K562 (cell line): ENCODE results near the gene PNPO. TPM values are rescaled to one million over a fixed set of nuclear protein-coding genes. Genes with fewer than 3 reads are reported as not detected.

Experiments
- BCL6 ChIP-seq: fragments of 250-450 bp; sonication (Bioruptor Pico); IDR thresholded peaks from 2 replicates; pipeline ENCODE4 v1.4.0; 2020
- DIDO1 ChIP-seq: fragments of 450-650 bp; IDR thresholded peaks from 2 replicates; pipeline ENCODE4 v1.6.1; 2016; ENCODE audit warnings: low read depth, missing biosample characterization, missing genetic modification characterization
- DNMT1 ChIP-seq: fragments of 450-650 bp; IDR thresholded peaks from 2 replicates; pipeline ENCODE4 v1.6.1; 2016; ENCODE audit warnings: antibody characterized with exemption, mild to moderate bottlenecking
- ILK ChIP-seq: fragments of 450-650 bp; IDR thresholded peaks from 2 replicates; pipeline ENCODE4 v1.6.1; 2016; ENCODE audit warnings: missing genetic modification characterization, low read depth, mild to moderate bottlenecking, missing compliant biosample characterization, moderate library complexity, borderline replicate concordance
- MAFK ChIP-seq: IDR thresholded peaks from 2 replicates; pipeline ENCODE4 v1.6.1; 2011; ENCODE audit warnings: low read length, improper control_type of control experiment
- MXD1 ChIP-seq: fragments of 250-450 bp; sonication (Bioruptor Pico); IDR thresholded peaks from 2 replicates; pipeline ENCODE4 v1.8.0; 2021; ENCODE audit warnings: borderline replicate concordance, mild to moderate bottlenecking, moderate library complexity; ENCODE audit not compliant: poor library complexity, severe bottlenecking
- NFIC ChIP-seq: fragments of 450-650 bp; IDR thresholded peaks from 2 replicates; pipeline ENCODE4 v1.6.1; 2017; ENCODE audit warnings: mild to moderate bottlenecking, inconsistent platforms
- PTRF ChIP-seq: fragments of 450-650 bp; IDR thresholded peaks from 2 replicates; pipeline ENCODE4 v1.6.1; 2016; ENCODE audit warnings: mild to moderate bottlenecking, missing genetic modification characterization, missing compliant biosample characterization
- SMARCA5 ChIP-seq: fragments of 450-650 bp; IDR thresholded peaks from 2 replicates; pipeline ENCODE4 v1.6.1; 2016
- SRSF7 ChIP-seq: fragments of 200-400 bp; formaldehyde crosslinking; optimal IDR thresholded peaks from 2 replicates; pipeline ENCODE3; 2017; ENCODE audit warnings: mild to moderate bottlenecking, low read depth, low read length
- TOE1 ChIP-seq, 2 experiments: fragments of 450-650 bp in 1 of 2; sonication (generic) in 1 of 2; formaldehyde crosslinking in 1 of 2; IDR thresholded peaks; 2 replicates each; pipeline versions ENCODE4 v1.7.1 to v1.8.0; 2016 to 2022; ENCODE audit warnings: borderline replicate concordance in 2 of 2, mild to moderate bottlenecking in 2 of 2, antibody characterized with exemption in 1 of 2, inconsistent platforms in 1 of 2, low read depth in 1 of 2, missing genetic modification reagents in 1 of 2, moderate library complexity in 1 of 2
- TSC22D4 ChIP-seq: fragments of 450-650 bp; IDR thresholded peaks from 2 replicates; pipeline ENCODE4 v1.6.1; 2016; ENCODE audit warnings: missing genetic modification characterization, missing biosample characterization, control low read depth
- USF1 ChIP-seq: sonication (generic); formaldehyde crosslinking; IDR thresholded peaks from 2 replicates; pipeline ENCODE4 v1.9.0; 2022; ENCODE audit warnings: mild to moderate bottlenecking, missing genetic modification reagents
- USF2 ChIP-seq: sonication (generic); formaldehyde crosslinking; IDR thresholded peaks from 2 replicates; pipeline ENCODE4 v1.5.0; 2020; ENCODE audit warnings: missing genetic modification reagents
- ZBTB8A ChIP-seq: fragments of 450-650 bp; IDR thresholded peaks from 2 replicates; pipeline ENCODE4 v1.6.1; 2018; ENCODE audit warnings: mild to moderate bottlenecking, moderate library complexity; ENCODE audit not compliant: partially characterized antibody
- ZNF511 ChIP-seq: sonication (generic); formaldehyde crosslinking; IDR thresholded peaks from 2 replicates; pipeline ENCODE4 v1.8.0; 2022; ENCODE audit warnings: mild to moderate bottlenecking, missing genetic modification reagents
- ZNF518B ChIP-seq: fragments of 250-450 bp; sonication (Bioruptor Pico); IDR thresholded peaks from 2 replicates; pipeline ENCODE4 v1.5.0; 2021; ENCODE audit warnings: mild to moderate bottlenecking, moderate library complexity
- polyA plus RNA-seq, 8 experiments: library from polyadenylated mRNA; depleted of rRNA in 4 of 8; stranded (reverse) in 5 of 8; unstranded in 3 of 8; fragments of >200 nt; fragmentation: Nextera tagmentation in 2 of 8; fragmentation: Illumina TruSeq in 1 of 8; extraction: Ambion mirVana in 2 of 8; extraction: Trizol in 1 of 8; gene quantifications; 2 replicates each; pipeline versions ENCODE4 v1.2.1 to v1.2.3, GENCODE V29; 2011 to 2014; ENCODE audit warnings: inconsistent platforms in 1 of 8, missing spikeins in 1 of 8
- total RNA-seq, 7 experiments: library from RNA; depleted of rRNA in 6 of 7; stranded (reverse); fragments of >200 nt in 6 of 7; fragmentation: Illumina TruSeq in 2 of 7; extraction: Trizol in 2 of 7; gene quantifications; 2 replicates each; pipeline versions ENCODE4 v1.2.1 to v1.2.3, GENCODE V29; 2011 to 2021; ENCODE audit warnings: low replicate concordance in 1 of 7
- TF ChIP-seq, protein P1 (sequence below): fragments of 250-450 bp; sonication (Bioruptor Pico); IDR thresholded peaks from 2 replicates; pipeline ENCODE4 v1.4.0; 2020; ENCODE audit warnings: mild to moderate bottlenecking
- TF ChIP-seq, protein P2 (sequence below): fragments of 200-800 bp; sonication (Bioruptor generic); IDR thresholded peaks from 2 replicates; pipeline ENCODE4 v1.6.1; 2017; ENCODE audit warnings: missing genetic modification characterization, missing compliant biosample characterization

Gene PNPO
- total and polyA plus RNA-seq, 9 of the 15 experiments (the other 6 are each of a cell fraction or from before 2014, with no cell fraction given), result 16.6 to 39.0 (median 27.4) TPM

DNA sequence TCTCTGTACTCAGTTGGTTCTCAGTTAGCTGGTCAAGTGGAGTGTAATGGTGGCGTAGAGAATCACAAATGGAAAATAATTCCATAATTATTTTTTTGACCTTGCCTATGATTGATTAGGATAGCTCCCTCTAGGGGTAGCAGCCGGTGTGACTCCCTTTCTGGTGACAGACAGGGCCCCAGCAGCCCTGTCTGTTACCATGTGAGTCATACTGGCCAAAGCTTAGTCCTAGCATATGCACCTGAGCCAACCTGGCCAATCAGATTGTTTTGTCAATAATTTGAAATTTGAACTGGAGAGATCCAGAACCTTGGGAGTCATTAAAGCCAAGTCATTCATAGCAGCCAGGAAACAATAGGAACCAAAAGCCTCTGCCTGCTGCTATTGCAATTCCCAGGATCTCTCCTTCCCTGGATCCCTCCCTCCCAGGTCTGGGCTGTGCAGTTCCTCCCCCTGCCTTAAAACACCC is 5.6 kb downstream of the PNPO start (continued):
- TF ChIP-seq, protein P1, sequence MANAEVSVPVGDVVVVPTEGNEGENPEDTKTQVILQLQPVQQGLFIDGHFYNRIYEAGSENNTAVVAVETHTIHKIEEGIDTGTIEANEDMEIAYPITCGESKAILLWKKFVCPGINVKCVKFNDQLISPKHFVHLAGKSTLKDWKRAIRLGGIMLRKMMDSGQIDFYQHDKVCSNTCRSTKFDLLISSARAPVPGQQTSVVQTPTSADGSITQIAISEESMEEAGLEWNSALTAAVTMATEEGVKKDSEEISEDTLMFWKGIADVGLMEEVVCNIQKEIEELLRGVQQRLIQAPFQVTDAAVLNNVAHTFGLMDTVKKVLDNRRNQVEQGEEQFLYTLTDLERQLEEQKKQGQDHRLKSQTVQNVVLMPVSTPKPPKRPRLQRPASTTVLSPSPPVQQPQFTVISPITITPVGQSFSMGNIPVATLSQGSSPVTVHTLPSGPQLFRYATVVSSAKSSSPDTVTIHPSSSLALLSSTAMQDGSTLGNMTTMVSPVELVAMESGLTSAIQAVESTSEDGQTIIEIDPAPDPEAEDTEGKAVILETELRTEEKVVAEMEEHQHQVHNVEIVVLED, result no peak
- TF ChIP-seq MAFK, result no peak
- no peak for TF ChIP-seq SMARCA5
- no peak for TF ChIP-seq BCL6 (CRISPR knock-in tag)
- no peak for TF ChIP-seq DIDO1
- TF ChIP-seq USF1 (CRISPR knock-in tag), result peak; percentile 75
- TF ChIP-seq, protein P2, sequence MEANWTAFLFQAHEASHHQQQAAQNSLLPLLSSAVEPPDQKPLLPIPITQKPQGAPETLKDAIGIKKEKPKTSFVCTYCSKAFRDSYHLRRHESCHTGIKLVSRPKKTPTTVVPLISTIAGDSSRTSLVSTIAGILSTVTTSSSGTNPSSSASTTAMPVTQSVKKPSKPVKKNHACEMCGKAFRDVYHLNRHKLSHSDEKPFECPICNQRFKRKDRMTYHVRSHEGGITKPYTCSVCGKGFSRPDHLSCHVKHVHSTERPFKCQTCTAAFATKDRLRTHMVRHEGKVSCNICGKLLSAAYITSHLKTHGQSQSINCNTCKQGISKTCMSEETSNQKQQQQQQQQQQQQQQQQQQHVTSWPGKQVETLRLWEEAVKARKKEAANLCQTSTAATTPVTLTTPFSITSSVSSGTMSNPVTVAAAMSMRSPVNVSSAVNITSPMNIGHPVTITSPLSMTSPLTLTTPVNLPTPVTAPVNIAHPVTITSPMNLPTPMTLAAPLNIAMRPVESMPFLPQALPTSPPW (CRISPR knock-in tag), result peak; percentile 43
- no peak for TF ChIP-seq DNMT1
- TF ChIP-seq PTRF (tag), result no peak
- TF ChIP-seq ZNF511, result no peak
- TF ChIP-seq TOE1 (IDR thresholded peaks at IDR 0.05; ENCODE audit: borderline replicate concordance), result no peak
- TF ChIP-seq TOE1 (CRISPR knock-in tag; IDR thresholded peaks at IDR 0.05; ENCODE audit: borderline replicate concordance, low read depth), result no peak
- TF ChIP-seq ZNF518B (CRISPR knock-in tag), result no peak
- no peak for TF ChIP-seq NFIC
- peak; percentile 63 for TF ChIP-seq USF2 (CRISPR knock-in tag)
- TF ChIP-seq TSC22D4 (tag), result no peak
- no peak for TF ChIP-seq ZBTB8A
- TF ChIP-seq MXD1 (CRISPR knock-in tag), result no peak
- TF ChIP-seq ILK (tag), result no peak
- TF ChIP-seq SRSF7, result no peak
